ENCODE measurements around the gene SPSB1.

Gene SPSB1

GRCh38 chr1:9250411-9251381 is 42.0 kb upstream of the SPSB1 start:
- Mint-ChIP-seq H3K9me3 (no peaks in the 10 kb centered on the region), H3K27me3 (no peaks in the 10 kb centered on the region), H3K4me3 (no peak overlapping the region), H3K4me1 (peaks cover 8% of the 10 kb centered on the region in 2 donors), H3K27ac (no peak overlapping the region), H3K36me3 (peaks cover 16 to 35% of the 10 kb centered on the region in 2 donors)
- DNase-seq, result no peak
- no peak for ATAC-seq (replicated peaks)

- Mint-ChIP-seq H3K36me3 (peaks cover 12 to 28% of the 10 kb centered on the region in 2 donors), H3K9me3 (no peaks in the 10 kb centered on the region), H3K27ac (peak overlapping the region; percentile 5), H3K27me3 (no peaks in the 10 kb centered on the region), H3K4me3 (no peak overlapping the region), H3K4me1 (peaks cover 8 to 10% of the 10 kb centered on the region in 2 donors)
- DNase-seq (no peak), ATAC-seq (replicated peaks) (no peak)
Measured at GRCh38 chr1:9251501-9251900, 41.2 kb upstream of the SPSB1 start.

GRCh38 chr1:9253004-9253403 is 39.7 kb upstream of the SPSB1 start:
- Mint-ChIP-seq H3K27ac (peak overlapping the region; percentile 39), H3K4me1 (peaks cover 10 to 15% of the 10 kb centered on the region in 2 donors), H3K36me3 (peaks cover 11 to 26% of the 10 kb centered on the region in 2 donors), H3K4me3 (no peak overlapping the region), H3K9me3 (no peaks in the 10 kb centered on the region), H3K27me3 (no peaks in the 10 kb centered on the region)
- DNase-seq (no peak), ATAC-seq (replicated peaks) (no peak)

- Mint-ChIP-seq H3K4me3 (no peak overlapping the region), H3K36me3 (peaks cover 13 to 28% of the 10 kb centered on the region in 2 donors), H3K27me3 (no peaks in the 10 kb centered on the region), H3K9me3 (peaks cover 1% of the 10 kb centered on the region in 2 donors), H3K4me1 (peaks cover 9 to 21% of the 10 kb centered on the region in 2 donors), H3K27ac (no peak overlapping the region)
- no peak for ATAC-seq (replicated peaks)
- no peak for DNase-seq
Measured at GRCh38 chr1:9253453-9254105, 39.1 kb upstream of the SPSB1 start.

- peaks cover 25 to 44% of the 10 kb centered on the region in 2 donors for H3K4me1 Mint-ChIP-seq
Measured at GRCh38 chr1:9256332-9256731, 36.4 kb upstream of the SPSB1 start.

GRCh38 chr1:9257851-9258250 is 34.8 kb upstream of the SPSB1 start:
- Mint-ChIP-seq H3K9me3 (peaks cover 3 to 4% of the 10 kb centered on the region in 2 donors), H3K4me3 (no peak overlapping the region), H3K4me1 (peaks cover 25 to 44% of the 10 kb centered on the region in 2 donors), H3K36me3 (peaks cover 21 to 47% of the 10 kb centered on the region in 2 donors), H3K27ac (no peak overlapping the region), H3K27me3 (no peaks in the 10 kb centered on the region)
- no peak for DNase-seq
- no peak for ATAC-seq (replicated peaks)

More at GRCh38 chr1:9256332-9256731, 36.4 kb upstream of the SPSB1 start:
- Mint-ChIP-seq H3K9me3 (peaks cover 3 to 4% of the 10 kb centered on the region in 2 donors), H3K4me3 (no peak overlapping the region), H3K27ac (no peak overlapping the region), H3K36me3 (peaks cover 21 to 41% of the 10 kb centered on the region in 2 donors), H3K27me3 (no peaks in the 10 kb centered on the region)
- ATAC-seq (replicated peaks) (no peak), DNase-seq (no peak)

GRCh38 chr1:9258629-9259028 is 34.1 kb upstream of the SPSB1 start:
- Mint-ChIP-seq H3K4me1 (peaks cover 24 to 44% of the 10 kb centered on the region in 2 donors), H3K27ac (peak overlapping the region; percentile 31), H3K36me3 (peaks cover 19 to 51% of the 10 kb centered on the region in 2 donors)

GRCh38 chr1:9260059-9260766 is 32.5 kb upstream of the SPSB1 start:
- peaks cover 3 to 4% of the 10 kb centered on the region in 2 donors for H3K9me3 Mint-ChIP-seq
- H3K27ac Mint-ChIP-seq, result no peak overlapping the region
- peaks cover 22 to 57% of the 10 kb centered on the region in 2 donors for H3K36me3 Mint-ChIP-seq
- no peak overlapping the region for H3K4me3 Mint-ChIP-seq
- H3K27me3 Mint-ChIP-seq, result no peaks in the 10 kb centered on the region
- ATAC-seq (replicated peaks), result no peak
- H3K4me1 Mint-ChIP-seq, result peaks cover 19 to 38% of the 10 kb centered on the region in 2 donors
- no peak for DNase-seq

More at GRCh38 chr1:9258629-9259028, 34.1 kb upstream of the SPSB1 start:
- Mint-ChIP-seq H3K27me3 (no peaks in the 10 kb centered on the region), H3K9me3 (peaks cover 3 to 4% of the 10 kb centered on the region in 2 donors), H3K4me3 (no peak overlapping the region)
- ATAC-seq (replicated peaks) (no peak), DNase-seq (no peak)

- H3K36me3 Mint-ChIP-seq, result peaks cover 26 to 67% of the 10 kb centered on the region in 2 donors
- H3K27me3 Mint-ChIP-seq, result no peaks in the 10 kb centered on the region
- no peak for ATAC-seq (replicated peaks)
- H3K4me1 Mint-ChIP-seq, result peaks cover 19 to 34% of the 10 kb centered on the region in 2 donors
- no peak for DNase-seq
- no peak overlapping the region for H3K4me3 Mint-ChIP-seq
- no peak overlapping the region for H3K27ac Mint-ChIP-seq
- peaks cover 3 to 4% of the 10 kb centered on the region in 2 donors for H3K9me3 Mint-ChIP-seq
Measured at GRCh38 chr1:9261496-9261895, 31.2 kb upstream of the SPSB1 start.

- Mint-ChIP-seq H3K36me3 (peaks cover 29 to 71% of the 10 kb centered on the region in 2 donors), H3K4me1 (peaks cover 21 to 34% of the 10 kb centered on the region in 2 donors), H3K27me3 (no peaks in the 10 kb centered on the region), H3K4me3 (no peak overlapping the region), H3K27ac (no peak overlapping the region), H3K9me3 (peaks cover 3 to 4% of the 10 kb centered on the region in 2 donors)
- DNase-seq, result no peak
- ATAC-seq (replicated peaks), result no peak
Measured at GRCh38 chr1:9262096-9262986, 30.4 kb upstream of the SPSB1 start.

GRCh38 chr1:9263276-9263855 is 29.3 kb upstream of the SPSB1 start:
- Mint-ChIP-seq H3K9me3 (peaks cover 3 to 4% of the 10 kb centered on the region in 2 donors), H3K4me1 (peaks cover 21 to 25% of the 10 kb centered on the region in 2 donors), H3K27ac (peak overlapping the region; percentile 42), H3K36me3 (peaks cover 22 to 60% of the 10 kb centered on the region in 2 donors), H3K4me3 (no peak overlapping the region), H3K27me3 (no peaks in the 10 kb centered on the region)
- ATAC-seq (replicated peaks) (no peak), DNase-seq (no peak)

- Mint-ChIP-seq H3K27me3 (no peaks in the 10 kb centered on the region), H3K27ac (no peak overlapping the region), H3K36me3 (peaks cover 18 to 56% of the 10 kb centered on the region in 2 donors), H3K4me3 (no peak overlapping the region), H3K4me1 (peaks cover 17 to 18% of the 10 kb centered on the region in 2 donors), H3K9me3 (no peaks in the 10 kb centered on the region)
- DNase-seq (no peak), ATAC-seq (replicated peaks) (no peak)
Measured at GRCh38 chr1:9263984-9264872, 28.5 kb upstream of the SPSB1 start.
